ENCODE data around the gene SEC24C. TPM values are rescaled to one million over a fixed set of nuclear protein-coding genes. Genes with fewer than 3 reads are reported as not detected.

Gene SEC24C
- total RNA-seq, 2 experiments from 2014 or later, result 87.5 to 88.7 TPM

GRCh38 chr10:73744664-73744975 is 448 bp downstream of the SEC24C start:
- H3K27me3 Mint-ChIP-seq, result no peaks in the 10 kb centered on the region
- no peaks in the 10 kb centered on the region for H3K9me3 Mint-ChIP-seq
- peak overlapping the region; percentile 97 for H3K4me3 Mint-ChIP-seq
- TF ChIP-seq CTCF (IDR thresholded peaks at IDR 0.05), result no peak
- intact Hi-C loops (cut with micrococcal nuclease), result loop anchor here (5.0 kb wide), 1 partner anchor 38 kb away; the partner anchor contains the start of gene CHCHD1
- H3K27ac Mint-ChIP-seq, result peak overlapping the region; percentile 100
- CTCF ChIA-PET, result interaction anchor here (0.9 to 2.4 kb wide), 5 partner anchors 11 to 28 kb away, joined by 3 to 9 read pairs (median 3); no protein-coding TSS in a partner anchor
- peaks cover 38% of the 10 kb centered on the region for H3K4me1 Mint-ChIP-seq (ENCODE audit: low read depth)
- POLR2A ChIA-PET, result interaction anchor here (0.7 to 3.5 kb wide), 11 partner anchors 11 to 64 kb away, joined by 3 to 24 read pairs (median 4); a partner anchor contains a TSS
- DNase-seq (peak; percentile 85), ATAC-seq (peak; percentile 44)
- peaks cover 25% of the 10 kb centered on the region for H3K36me3 Mint-ChIP-seq (ENCODE audit: low read depth)

GRCh38 chr10:73746721-73747120 is 2.5 kb downstream of the SEC24C start:
- TF ChIP-seq CTCF (IDR thresholded peaks at IDR 0.05), result no peak
- peaks cover 38% of the 10 kb centered on the region for H3K36me3 Mint-ChIP-seq (ENCODE audit: low read depth)
- intact Hi-C loops (cut with micrococcal nuclease), result no loop called here
- CTCF ChIA-PET, result no interaction called here
- H3K4me3 Mint-ChIP-seq, result peak overlapping the region; percentile 55
- peak overlapping the region; percentile 49 for H3K27ac Mint-ChIP-seq
- no peaks in the 10 kb centered on the region for H3K27me3 Mint-ChIP-seq
- no peak for DNase-seq
- POLR2A ChIA-PET, result interaction anchor here (0.6 to 2.3 kb wide), 5 partner anchors 12 to 31 kb away, joined by 3 to 9 read pairs (median 7); a partner anchor contains a TSS
- H3K9me3 Mint-ChIP-seq, result no peaks in the 10 kb centered on the region
- H3K4me1 Mint-ChIP-seq (ENCODE audit: low read depth), result peaks cover 45% of the 10 kb centered on the region
- ATAC-seq, result no peak

- Mint-ChIP-seq H3K9me3 (no peaks in the 10 kb centered on the region), H3K27me3 (no peaks in the 10 kb centered on the region), H3K36me3 (ENCODE audit: low read depth) (peaks cover 39% of the 10 kb centered on the region), H3K27ac (no peak overlapping the region), H3K4me1 (ENCODE audit: low read depth) (peaks cover 26% of the 10 kb centered on the region), H3K4me3 (no peak overlapping the region)
- DNase-seq (no peak), ATAC-seq (no peak)
- TF ChIP-seq CTCF (IDR thresholded peaks at IDR 0.05), result no peak
- intact Hi-C loops (cut with micrococcal nuclease), result no loop called here
- CTCF ChIA-PET, result no interaction called here
- POLR2A ChIA-PET, result interaction anchor here (1.0 kb wide), 1 partner anchor 32 kb away, joined by 3 read pairs; no protein-coding TSS in a partner anchor
Measured at GRCh38 chr10:73750819-73751218, 6.6 kb downstream of the SEC24C start.

GRCh38 chr10:73756183-73756582 is 12.0 kb downstream of the SEC24C start:
- Mint-ChIP-seq H3K27me3 (no peaks in the 10 kb centered on the region), H3K9me3 (no peaks in the 10 kb centered on the region), H3K36me3 (ENCODE audit: low read depth) (peaks cover 37% of the 10 kb centered on the region), H3K27ac (peak overlapping the region; percentile 12), H3K4me3 (no peak overlapping the region), H3K4me1 (ENCODE audit: low read depth) (peaks cover 43% of the 10 kb centered on the region)
- intact Hi-C loops (cut with micrococcal nuclease), result no loop called here
- TF ChIP-seq CTCF (IDR thresholded peaks at IDR 0.05), result no peak
- ChIA-PET POLR2A (interaction anchor here (1.2 to 1.4 kb wide), 2 partner anchors 11 to 15 kb away, joined by 4 to 5 read pairs; no protein-coding TSS in a partner anchor), CTCF (interaction anchor here (0.7 kb wide), 2 partner anchors 40 to 688 kb away, joined by 3 read pairs; no protein-coding TSS in a partner anchor)
- ATAC-seq, result no peak
- no peak for DNase-seq

- CTCF ChIA-PET, result interaction anchor here (0.7 to 2.6 kb wide), 3 partner anchors 10 to 23 kb away, joined by 3 to 14 read pairs (median 3); partner anchors contain the start of gene CHCHD1
- peak overlapping the region; percentile 40 for H3K4me3 Mint-ChIP-seq
- peaks cover 38% of the 10 kb centered on the region for H3K36me3 Mint-ChIP-seq (ENCODE audit: low read depth)
- peak; percentile 26 for DNase-seq
- no peak for TF ChIP-seq CTCF (IDR thresholded peaks at IDR 0.05)
- H3K4me1 Mint-ChIP-seq (ENCODE audit: low read depth), result peaks cover 55% of the 10 kb centered on the region
- ATAC-seq, result no peak
- H3K27me3 Mint-ChIP-seq, result no peaks in the 10 kb centered on the region
- POLR2A ChIA-PET, result interaction anchor here (0.6 to 3.2 kb wide), 11 partner anchors 10 to 51 kb away, joined by 3 to 22 read pairs (median 4); partner anchors contain the start of genes CHCHD1, SEC24C and ZSWIM8
- no peaks in the 10 kb centered on the region for H3K9me3 Mint-ChIP-seq
- peak overlapping the region; percentile 87 for H3K27ac Mint-ChIP-seq
- intact Hi-C loops (cut with micrococcal nuclease), result no loop called here
Measured at GRCh38 chr10:73758704-73759511, 14.7 kb downstream of the SEC24C start.
